HTR-8/SVneo (cell line): ENCODE measurements around the gene TMEM131L.
"Not testable (repeated sequence)": the region's sequence is repeated elsewhere in the genome, so short reads cannot be mapped to it uniquely, and the experiment has no call there.

Experiments
- DNase-seq: peaks from one replicate; pipeline ENCODE4 v3.0.0; 2011; ENCODE audit warnings: low spot score, mixed read lengths; ENCODE audit not compliant: insufficient read length
- FAIRE-seq: peaks from 2 replicates; lab custom pipeline; 2011; peaks lifted over from hg19 to GRCh38; lab: Jason Lieb, UNC

The TMEM131L gene

GRCh38 chr4:153594210-153594609 lies 128.1 kb downstream of the TMEM131L start:
- FAIRE-seq (no peak), DNase-seq (no peak)

DNA sequence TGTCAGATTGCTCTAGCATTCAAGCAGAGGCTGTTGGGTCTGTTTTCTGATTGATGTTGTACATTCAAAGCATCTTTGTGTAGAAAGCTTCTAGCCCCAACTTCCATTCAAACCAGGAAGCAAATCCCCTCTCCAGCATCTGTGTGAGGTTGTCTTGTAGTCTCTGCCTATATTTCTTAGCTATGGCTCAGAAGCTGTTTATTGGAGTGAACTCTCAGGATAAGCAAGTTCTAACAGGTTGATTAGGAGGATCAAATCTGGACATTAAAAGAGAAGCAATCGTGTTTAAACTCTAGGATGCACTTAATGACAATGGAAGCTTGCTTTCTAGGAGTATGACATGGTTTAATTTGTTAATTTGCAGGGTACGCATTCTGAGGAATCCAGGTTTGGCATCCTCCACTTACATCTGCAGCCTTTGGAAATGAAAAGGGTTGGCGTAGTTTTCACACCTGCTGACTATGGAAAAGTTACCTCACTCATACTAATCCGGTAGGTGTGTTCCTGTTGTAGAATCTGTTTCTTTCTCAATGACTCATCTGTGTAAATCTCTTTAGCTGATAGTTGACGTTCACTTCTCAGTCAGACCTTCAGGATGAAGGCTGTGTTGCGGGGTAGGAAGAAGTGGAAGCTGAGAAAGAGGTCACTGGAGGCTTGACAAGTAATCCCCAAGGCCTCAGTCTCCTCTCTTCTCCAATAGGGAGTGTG lies 129.9 kb downstream of the TMEM131L start:
- FAIRE-seq, result no peak
- DNase-seq, result no peak

DNA sequence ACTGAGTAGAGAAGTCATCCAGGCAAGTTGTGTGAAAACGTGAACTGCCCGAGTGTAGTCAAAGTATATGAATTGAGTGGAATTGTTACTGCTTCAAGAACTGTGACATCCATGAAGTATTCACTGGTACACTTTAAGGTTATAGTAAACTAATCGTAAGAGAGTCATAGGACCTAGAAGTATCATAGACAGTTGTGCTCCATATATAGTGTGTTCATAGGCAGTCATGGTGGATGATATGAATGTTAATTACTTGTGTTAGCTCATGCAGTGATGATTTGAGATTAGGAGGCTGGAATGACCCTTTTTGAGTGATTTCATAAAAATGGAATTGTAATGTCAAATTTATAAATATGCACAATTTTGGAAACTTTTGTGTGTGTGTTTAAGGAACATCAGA lies 136.6 kb downstream of the TMEM131L start:
- FAIRE-seq, result no peak
- DNase-seq, result no peak

DNA sequence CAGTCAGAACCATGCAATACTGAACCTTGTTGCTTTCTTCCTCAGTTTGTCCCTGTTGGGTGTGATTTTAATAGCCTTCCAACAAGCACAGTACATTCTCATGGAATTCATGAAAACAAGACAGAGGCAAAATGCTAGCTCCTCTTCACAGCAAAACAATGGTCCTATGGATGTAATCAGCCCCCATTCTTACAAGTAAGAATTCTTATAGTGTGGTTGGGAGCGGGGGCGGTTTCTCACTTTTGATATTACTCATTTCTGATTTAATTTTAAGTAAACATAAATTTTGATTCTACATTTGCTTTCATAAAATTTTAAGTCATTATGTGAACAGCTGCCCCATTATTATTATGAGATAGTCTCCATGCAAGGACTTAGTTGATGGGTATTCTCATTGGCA lies 137.1 kb downstream of the TMEM131L start:
- FAIRE-seq (no peak), DNase-seq (no peak)

GRCh38 chr4:153603835-153604234 lies 137.7 kb downstream of the TMEM131L start:
- FAIRE-seq (no peak), DNase-seq (no peak)

- not testable (repeated sequence) for DNase-seq, FAIRE-seq
Observed at GRCh38 chr4:153609070-153609469, 142.9 kb downstream of the TMEM131L start.

- DNase-seq, result no peak
- FAIRE-seq, result no peak
Observed at GRCh38 chr4:153610623-153611376, 144.6 kb downstream of the TMEM131L start.

GRCh38 chr4:153611679-153612078 lies 145.5 kb downstream of the TMEM131L start:
- DNase-seq, result no peak

DNA sequence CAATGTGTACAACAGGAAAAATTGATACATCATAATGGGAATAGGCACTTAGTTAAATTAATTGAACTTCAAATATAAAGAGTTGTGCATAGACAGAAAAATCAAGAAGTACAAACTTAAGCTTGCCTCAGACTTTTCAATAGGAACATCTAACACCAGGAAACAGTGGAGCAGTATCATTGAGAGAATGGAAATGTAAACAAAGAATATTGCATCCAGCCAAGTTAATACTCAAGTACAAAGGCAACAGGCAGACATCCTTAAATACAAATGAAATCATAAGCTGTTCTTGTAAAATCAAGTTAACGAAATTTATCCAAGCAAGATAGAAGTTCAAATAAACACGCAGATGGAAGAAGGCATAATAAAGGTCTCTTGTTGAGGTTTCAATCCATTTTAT lies 146.7 kb downstream of the TMEM131L start:
- no peak for FAIRE-seq
- DNase-seq, result no peak

More at GRCh38 chr4:153611679-153612078, 145.5 kb downstream of the TMEM131L start:
- FAIRE-seq, result no peak

DNA sequence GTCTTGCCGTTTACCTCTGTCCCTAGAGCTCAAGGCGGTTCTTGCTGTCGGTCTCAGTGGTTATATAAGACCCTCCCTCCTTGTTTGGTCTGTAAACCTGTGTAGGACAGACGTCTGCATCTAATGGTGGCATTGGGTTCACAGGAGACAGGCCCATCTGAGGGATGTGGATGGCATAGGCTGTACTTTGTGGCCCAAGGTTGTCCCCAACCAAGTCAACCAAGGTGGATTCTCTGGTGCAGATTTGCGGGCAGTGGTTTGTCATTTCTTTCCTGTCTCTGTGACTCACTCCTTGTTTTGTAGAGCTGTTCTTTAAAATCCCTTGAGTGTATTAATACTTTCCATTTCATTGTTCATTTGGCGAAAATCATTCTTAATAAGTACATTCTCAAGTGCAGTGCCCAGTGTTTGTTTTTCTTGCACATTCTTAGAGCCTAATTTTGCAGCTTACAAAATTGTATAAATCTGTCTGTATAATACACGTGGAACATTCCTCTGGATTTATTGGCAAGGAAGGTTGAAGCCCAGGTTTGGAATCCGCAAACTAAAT lies 149.9 kb downstream of the TMEM131L start:
- FAIRE-seq (no peak), DNase-seq (no peak)

- DNase-seq (no peak), FAIRE-seq (no peak)
Observed at GRCh38 chr4:153618833-153619232, 152.7 kb downstream of the TMEM131L start.

DNA sequence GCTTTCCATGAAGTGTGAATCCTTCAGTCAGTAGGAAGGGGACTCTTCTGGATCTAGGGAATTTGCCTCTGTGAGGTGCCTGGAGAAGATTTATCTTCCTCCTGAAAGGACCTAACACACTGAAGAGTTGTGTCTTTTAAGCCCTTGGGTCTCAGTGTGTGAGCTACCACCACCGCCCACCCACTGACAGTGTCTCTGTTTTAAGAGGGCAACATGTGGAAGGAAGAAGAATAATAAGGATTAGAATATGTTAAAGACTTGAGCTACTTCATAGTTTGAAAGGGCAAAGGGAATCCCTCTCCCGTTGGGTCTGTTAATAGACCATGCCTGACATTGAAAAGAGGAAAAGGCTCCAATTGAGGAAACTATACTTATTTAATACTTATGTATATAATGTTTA lies 153.7 kb downstream of the TMEM131L start:
- DNase-seq, result no peak
- no peak for FAIRE-seq

GRCh38 chr4:153620352-153620751 lies 154.2 kb downstream of the TMEM131L start:
- FAIRE-seq, result no peak

DNA sequence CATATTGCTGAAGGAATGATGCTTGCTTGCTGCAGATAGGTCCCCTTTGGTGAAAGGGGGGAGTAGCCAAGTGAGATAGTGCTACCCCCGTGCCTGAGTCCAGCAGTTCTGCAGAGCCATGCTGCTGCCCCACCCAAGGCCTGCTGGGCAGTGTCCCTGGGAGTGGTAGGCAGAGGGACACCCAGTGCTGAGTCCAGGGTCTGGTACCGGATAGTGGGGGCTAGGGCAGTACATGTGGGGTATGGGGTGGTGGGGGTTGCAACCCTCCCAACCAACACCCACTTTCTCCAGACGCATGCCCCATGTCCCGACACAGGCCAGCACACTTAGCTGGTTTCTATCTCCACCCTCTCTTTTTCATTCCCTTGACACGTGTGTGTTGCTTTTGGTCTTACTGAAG lies 155.9 kb downstream of the TMEM131L start:
- no peak for FAIRE-seq
- no peak for DNase-seq

More at GRCh38 chr4:153620352-153620751, 154.2 kb downstream of the TMEM131L start:
- no peak for DNase-seq

- FAIRE-seq, result no peak
Observed at GRCh38 chr4:153622778-153623240, 156.6 kb downstream of the TMEM131L start.

GRCh38 chr4:153623491-153623890 lies 157.3 kb downstream of the TMEM131L start:
- FAIRE-seq, result no peak
- no peak for DNase-seq

More at GRCh38 chr4:153622778-153623240, 156.6 kb downstream of the TMEM131L start:
- no peak for DNase-seq

DNA sequence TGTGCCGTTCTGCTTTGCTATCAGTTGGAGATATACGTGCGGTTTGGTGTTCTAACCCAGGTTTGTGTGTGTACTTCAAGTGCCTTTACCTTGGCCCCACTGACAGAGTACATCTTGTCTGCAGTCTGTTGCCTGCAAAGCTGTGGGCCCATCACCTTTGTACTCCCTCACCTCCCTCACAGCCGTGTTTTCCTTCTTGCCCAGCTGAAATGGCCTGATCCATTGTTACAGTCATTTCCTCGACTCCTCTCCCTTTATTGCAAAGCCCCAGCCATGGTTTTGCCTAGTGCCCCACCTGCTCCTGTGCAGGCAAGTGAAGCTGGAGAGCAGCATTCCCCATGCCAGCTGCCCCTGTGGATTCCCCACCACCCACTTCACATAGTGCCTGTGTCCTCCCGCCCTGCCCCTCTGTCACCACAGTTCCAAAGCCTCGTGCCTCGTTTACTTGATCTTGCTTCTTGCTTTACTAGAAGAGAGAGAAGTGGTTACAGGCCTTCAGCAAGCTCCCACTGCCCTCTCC lies 162.7 kb downstream of the TMEM131L start:
- FAIRE-seq (no peak), DNase-seq (no peak)

GRCh38 chr4:153629776-153630175 lies 163.6 kb downstream of the TMEM131L start:
- no peak for DNase-seq
- no peak for FAIRE-seq

- DNase-seq (peak; percentile 27), FAIRE-seq (no peak)
Observed at GRCh38 chr4:153634738-153635353, 168.7 kb downstream of the TMEM131L start.

- no peak for FAIRE-seq
Observed at GRCh38 chr4:153635846-153636245, 169.7 kb downstream of the TMEM131L start.

More at GRCh38 chr4:153635846-153636245, 169.7 kb downstream of the TMEM131L start:
- DNase-seq, result no peak
